Measurements from ENCODE around the gene SRD5A3.

GRCh38 chr4:55407119-55407518 lies 61.1 kb downstream of the SRD5A3 start:
- TF ChIP-seq, protein P1, sequence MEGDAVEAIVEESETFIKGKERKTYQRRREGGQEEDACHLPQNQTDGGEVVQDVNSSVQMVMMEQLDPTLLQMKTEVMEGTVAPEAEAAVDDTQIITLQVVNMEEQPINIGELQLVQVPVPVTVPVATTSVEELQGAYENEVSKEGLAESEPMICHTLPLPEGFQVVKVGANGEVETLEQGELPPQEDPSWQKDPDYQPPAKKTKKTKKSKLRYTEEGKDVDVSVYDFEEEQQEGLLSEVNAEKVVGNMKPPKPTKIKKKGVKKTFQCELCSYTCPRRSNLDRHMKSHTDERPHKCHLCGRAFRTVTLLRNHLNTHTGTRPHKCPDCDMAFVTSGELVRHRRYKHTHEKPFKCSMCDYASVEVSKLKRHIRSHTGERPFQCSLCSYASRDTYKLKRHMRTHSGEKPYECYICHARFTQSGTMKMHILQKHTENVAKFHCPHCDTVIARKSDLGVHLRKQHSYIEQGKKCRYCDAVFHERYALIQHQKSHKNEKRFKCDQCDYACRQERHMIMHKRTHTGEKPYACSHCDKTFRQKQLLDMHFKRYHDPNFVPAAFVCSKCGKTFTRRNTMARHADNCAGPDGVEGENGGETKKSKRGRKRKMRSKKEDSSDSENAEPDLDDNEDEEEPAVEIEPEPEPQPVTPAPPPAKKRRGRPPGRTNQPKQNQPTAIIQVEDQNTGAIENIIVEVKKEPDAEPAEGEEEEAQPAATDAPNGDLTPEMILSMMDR (IDR thresholded peaks at IDR 0.05) = no peak
- TF ChIP-seq EZH2 (IDR thresholded peaks at IDR 0.05) = no peak
- TF ChIP-seq EZH2phosphoT487 (IDR thresholded peaks at IDR 0.05) = no peak
